ENCODE measurements around the gene MAP2K4.

- no peak for TF ChIP-seq CTCF (conservative IDR thresholded peaks at IDR 0.05; ENCODE audit: low read depth, low read length)
- no peak for TF ChIP-seq EZH2 (IDR thresholded peaks at IDR 0.05; ENCODE audit: borderline replicate concordance, low read depth, low read length, poor library complexity, severe bottlenecking)
Measured at GRCh38 chr17:12064395-12064794, 43.7 kb downstream of the MAP2K4 start.
